Stimulated activated CD4-positive, alpha-beta T cell treated with anti-CD3 and anti-CD28 coated beads, Interleukin-4, amount 100 ng/mL, for 4 hours (primary cell): ENCODE measurements around the gene MGLL.

Source experiments
- DNase-seq, 2 experiments: peaks; one replicate each; pipeline ENCODE4 v3.0.0-alpha.2; 2020

The MGLL gene

DNA sequence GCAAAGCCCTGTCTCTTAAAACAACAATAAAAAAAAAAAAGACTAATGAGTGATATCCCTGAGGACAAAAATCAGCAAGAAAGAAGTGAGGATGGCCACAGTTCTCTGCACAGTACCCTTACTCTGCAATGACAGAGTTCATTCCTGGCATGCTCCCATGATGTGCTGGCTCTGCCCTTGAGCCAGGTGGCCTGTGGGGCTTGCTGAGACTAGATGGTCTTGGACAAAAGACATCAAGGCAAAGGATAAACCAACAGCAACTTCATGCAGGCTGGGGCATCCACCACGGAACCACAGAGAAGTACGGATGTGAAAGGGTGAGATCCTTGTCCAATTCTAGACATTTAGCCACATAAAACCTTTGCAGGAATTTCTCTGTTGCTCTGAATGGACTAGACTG lies 12.7 kb downstream of the MGLL start:
- no peak for DNase-seq

DNA sequence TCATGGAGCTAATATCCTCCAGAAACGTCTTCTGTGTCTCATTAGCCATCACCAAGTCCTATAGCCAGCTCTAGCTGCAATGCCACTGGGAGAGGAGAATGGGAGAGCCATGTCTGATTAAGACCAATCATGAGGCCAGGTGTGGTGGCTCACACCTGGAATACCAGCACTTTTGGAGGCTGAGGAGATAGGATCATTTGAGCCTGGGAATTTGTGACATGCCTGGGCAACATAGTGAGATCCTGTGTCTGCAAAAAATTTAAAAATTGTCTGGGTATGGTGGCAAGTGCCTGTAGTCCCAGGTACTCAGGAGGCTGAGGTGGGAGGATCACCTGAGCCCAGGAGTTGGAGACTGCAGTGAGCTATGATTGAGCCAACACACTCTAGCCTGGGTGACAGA lies 13.1 kb downstream of the MGLL start:
- DNase-seq = no peak

GRCh38 chr3:127808197-127808596 lies 14.1 kb downstream of the MGLL start:
- DNase-seq = no peak

- DNase-seq = no peak
Observed at GRCh38 chr3:127805026-127805753, 17.1 kb downstream of the MGLL start.

GRCh38 chr3:127804141-127804540 lies 18.2 kb downstream of the MGLL start:
- DNase-seq = no peak

DNA sequence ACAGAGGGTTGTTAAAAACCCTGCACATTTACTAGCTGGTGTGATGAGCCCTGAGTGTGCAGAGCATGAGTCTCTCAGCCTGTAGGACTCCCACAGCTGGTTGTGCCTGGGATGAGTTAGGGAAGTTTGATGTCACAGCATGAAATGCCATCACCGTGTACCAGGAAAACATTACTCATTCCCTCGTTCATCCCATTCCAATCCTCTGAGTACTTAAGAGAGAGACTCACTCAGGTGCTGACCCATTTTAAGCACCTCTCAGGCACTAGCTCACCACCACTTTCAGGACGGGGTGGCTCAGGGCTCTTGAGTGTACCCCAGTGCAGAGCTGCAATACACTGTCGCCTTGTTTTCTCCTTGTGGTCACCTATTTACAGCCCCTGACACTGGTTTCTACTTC lies 18.7 kb downstream of the MGLL start:
- DNase-seq = no peak

DNA sequence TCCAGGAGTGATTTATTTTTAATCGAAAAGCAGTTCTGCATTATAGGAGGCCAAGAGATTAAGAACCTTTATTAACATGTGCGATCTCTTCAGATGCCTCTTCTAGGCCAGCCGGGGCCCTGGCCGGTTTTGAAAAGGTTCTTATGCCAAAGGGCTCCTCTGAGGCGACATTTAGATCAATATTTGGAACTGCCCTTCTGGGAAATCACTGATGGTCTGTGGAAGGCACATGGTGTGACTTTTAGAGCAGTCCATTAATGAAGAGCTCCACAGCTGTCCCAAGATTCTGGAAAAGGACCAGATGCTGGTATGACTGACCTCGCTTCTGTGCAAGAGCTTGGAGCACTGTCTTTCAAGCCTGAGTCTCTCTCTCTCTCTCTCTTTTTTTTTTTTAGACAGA lies 19.7 kb downstream of the MGLL start:
- no peak for DNase-seq

- no peak for DNase-seq
Observed at GRCh38 chr3:127801731-127802313, 20.5 kb downstream of the MGLL start.

DNA sequence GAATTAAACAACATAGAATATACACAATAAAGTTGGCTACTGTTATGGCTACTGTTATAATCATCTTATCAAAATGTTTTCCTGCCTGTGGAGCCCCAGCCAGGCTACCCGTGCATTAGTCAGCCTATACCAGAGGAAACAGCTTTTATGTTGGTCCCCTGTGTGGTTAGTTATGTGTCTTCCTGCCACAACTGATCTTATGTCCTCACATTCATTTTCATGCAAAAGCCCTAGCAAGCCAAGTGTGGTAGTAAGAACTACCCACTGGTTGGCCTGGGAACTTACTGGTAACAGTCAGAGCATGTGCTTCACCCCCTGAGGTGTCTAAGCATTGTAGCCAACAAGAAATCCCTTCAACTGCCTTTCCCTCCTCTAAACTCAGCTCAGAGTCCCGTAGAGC lies 21.8 kb downstream of the MGLL start:
- DNase-seq = no peak

DNA sequence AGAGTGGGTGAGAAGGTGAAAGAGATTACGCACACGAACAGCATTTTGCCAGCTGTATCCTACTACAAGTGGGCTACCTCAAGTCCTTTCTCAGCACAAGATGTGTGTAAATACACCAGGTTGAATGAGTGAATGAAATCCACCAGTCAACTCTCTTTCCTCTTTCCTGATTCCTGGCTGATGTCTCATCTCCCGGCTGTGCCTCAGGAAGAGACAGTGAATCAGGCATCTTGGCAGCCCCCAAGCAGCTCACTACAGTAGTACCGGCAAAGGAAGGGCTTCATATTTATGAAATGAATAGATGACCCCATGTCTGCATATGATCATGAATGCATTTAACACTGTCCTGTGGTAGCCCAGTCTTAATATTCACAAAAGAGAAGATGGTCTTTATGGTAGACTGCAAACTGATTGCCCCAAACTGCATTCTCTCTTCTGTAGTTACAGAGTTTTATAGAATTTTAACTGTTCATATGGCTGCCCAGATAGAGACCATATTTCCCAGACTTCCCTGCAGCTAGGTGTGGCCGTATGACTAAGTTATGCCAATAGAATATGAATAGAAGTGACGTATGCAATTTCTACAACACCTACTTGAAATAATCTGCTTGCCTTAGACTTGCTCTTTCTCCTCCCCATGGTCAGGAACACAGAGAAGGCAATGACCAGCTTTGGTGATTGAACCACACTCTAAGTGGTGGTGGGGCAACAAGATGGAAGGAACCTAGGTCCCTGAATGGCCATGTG lies 22.7 kb downstream of the MGLL start:
- no peak for DNase-seq

DNA sequence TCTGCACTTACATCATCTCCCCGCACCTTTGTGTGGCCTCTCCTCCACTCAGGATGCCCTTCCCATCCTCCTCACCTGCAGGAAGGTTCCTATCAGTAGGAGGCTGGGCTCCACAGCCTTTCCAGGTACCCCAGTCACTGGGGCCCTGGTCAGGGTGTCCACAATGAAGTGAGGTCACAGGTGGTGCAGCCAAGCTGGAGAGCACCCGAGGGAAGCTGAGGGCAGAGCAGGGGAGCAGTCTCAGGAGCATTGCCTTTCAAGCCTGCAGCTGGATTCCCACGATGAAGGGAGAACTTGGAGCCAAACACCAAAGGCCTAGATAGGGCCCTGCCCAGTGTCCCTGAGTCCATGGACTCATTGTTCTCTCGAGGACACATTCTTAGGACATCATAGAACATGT lies 23.6 kb downstream of the MGLL start:
- DNase-seq = no peak

GRCh38 chr3:127796831-127797150 lies 25.5 kb downstream of the MGLL start:
- DNase-seq = no peak

DNA sequence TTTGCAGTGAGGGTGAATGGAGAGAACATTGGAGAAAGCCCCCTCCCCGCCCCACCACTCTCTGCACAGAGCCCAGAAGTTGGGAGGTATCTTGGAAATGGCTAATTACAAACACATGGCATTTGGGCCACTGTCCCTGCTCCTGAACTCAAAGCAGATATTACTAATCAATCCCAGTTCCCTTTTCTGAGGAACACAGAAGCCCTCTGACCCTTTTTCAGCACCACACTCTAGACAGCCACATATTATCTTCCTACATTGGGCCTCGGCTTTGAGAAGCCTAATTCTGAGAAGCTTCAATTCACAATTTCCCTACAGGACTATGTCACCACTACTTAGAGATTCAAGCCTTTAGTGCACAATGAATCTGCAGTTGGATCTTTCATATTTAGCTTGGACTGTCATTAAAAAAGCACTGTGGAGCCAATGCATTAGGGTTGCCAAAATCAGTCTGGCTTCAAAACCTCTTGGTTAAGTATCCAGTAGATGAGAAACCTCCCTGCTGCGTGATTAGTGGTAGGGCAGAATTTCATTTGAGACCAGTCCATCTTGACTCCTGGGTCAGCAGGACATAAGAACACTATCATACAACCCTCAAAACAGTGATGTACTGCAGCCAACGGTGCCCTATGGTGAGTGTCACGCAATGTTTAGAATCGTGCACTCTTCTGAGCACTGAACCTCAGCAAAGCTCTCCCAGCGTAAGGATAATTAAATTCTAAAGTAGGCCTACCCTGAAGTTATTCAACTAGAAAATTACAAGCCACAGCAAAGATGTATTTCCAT lies 26.1 kb downstream of the MGLL start:
- DNase-seq = no peak

DNA sequence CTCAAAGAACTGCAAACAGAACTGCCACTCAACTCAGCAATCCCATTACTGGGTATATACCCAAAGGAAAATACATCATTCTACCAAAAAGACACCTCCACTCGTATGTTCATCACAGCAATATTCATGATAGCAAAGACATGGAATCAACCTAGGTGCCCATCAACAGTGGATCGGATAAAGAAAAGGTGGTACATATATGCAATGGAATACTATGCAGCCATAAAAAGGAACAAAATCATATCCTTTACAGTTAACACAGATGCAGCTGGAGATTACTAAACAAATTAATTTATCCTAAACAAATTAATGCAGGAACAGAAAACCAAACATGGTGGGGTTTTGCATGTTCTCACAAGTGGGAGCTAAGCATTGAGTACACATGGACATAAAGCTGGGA lies 27.3 kb downstream of the MGLL start:
- no peak for DNase-seq

DNA sequence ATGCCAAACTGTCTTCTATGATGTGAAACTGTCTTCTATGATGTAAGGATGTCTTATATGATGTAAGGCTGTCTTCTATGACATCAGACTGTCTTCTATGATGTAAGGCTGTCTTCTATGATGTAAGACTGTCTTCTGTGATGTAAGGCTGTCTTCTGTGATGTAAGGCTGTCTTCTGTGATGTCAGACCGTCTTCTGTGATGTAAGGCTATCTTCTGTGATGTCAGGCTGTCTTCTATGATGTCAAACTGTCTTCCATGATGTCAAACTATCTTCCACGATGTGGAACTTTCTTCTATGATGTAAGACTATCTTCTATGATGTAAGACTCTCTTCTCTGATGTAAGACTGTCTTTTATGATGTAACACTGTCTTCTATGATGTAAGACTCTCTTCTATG lies 27.9 kb downstream of the MGLL start:
- no peak for DNase-seq

DNA sequence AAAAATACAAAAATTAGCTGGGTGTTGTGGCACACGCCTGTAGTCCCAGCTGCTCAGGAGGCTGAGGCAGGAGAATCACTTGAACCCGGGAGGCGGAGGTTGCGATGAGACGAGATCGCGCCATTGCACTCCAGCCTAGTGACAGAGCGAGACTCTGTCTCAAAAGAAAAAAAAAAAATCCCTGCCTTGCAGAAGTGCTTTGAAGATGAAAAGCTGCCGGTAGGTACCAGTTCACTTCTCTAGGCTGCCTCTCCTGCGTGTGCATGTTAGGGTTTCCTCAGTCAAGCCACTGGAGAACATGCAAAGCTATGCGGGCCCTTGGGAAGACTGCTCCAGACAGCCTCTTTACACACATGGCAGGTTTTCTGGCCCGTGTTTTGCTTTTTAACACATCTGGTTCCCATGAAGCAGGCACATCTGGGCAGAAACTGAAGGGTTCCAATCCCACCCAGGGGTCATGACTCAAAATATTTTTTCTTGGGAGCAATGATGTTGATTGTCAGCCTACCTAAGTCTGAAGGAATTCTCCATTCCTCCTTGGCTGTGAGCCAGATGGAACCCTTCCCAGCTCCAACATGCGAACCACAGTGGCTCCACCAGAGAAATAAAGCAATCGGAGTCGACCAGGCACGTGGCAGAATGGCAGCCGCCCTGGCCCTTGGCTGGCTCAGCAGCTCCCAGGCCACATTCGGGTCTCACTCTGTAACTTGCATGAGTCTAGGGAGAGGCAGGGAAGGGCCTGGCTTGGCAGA lies 29.6 kb downstream of the MGLL start:
- no peak for DNase-seq

DNA sequence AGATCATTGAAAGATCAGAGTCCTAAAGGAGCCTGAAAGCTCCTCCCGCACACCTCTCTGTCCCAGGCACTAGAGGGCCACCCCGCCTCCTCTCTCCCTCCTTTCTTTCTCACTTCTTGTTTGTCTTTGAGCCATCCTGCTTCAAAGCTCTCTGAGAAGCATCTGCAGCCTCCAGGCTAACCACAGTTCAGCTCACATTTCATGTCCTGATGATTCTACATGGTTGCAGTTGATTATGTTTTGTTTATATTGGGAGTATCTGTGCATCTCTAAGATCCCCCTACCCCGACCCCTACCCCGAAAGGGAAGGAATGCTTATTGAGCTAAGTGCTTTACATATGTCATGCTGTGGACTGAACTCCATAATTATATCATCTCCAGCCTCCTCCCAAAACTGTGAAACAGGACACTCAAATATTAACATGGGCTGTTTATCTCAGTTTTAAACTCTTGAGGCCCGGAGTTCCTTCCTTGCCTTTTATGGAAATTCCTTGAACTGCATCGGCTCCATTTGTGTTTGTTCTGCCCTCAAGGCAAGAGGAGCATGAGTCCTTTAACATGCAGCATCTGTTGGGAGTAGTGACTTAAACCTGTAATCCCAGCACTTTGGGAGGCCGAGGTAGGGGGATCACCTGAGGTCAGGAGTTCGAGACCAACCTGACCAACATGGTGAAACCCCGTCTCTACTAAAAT lies 30.9 kb downstream of the MGLL start:
- no peak for DNase-seq

DNA sequence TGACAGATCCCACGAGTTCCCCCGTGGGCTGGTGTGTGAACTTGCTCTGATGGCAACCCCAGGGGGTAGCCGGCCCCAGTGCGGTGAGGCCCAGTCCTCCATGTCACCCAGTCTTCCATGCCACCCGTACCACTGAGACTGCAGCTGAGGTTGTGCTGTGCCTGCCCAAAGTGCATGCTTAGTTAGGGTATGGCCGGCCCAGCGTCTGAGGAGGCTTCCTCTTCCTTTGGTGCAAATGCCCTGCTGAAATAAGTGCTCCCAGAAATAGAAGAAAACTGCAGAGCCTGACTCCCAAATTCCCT lies 31.5 kb downstream of the MGLL start:
- DNase-seq = no peak

DNA sequence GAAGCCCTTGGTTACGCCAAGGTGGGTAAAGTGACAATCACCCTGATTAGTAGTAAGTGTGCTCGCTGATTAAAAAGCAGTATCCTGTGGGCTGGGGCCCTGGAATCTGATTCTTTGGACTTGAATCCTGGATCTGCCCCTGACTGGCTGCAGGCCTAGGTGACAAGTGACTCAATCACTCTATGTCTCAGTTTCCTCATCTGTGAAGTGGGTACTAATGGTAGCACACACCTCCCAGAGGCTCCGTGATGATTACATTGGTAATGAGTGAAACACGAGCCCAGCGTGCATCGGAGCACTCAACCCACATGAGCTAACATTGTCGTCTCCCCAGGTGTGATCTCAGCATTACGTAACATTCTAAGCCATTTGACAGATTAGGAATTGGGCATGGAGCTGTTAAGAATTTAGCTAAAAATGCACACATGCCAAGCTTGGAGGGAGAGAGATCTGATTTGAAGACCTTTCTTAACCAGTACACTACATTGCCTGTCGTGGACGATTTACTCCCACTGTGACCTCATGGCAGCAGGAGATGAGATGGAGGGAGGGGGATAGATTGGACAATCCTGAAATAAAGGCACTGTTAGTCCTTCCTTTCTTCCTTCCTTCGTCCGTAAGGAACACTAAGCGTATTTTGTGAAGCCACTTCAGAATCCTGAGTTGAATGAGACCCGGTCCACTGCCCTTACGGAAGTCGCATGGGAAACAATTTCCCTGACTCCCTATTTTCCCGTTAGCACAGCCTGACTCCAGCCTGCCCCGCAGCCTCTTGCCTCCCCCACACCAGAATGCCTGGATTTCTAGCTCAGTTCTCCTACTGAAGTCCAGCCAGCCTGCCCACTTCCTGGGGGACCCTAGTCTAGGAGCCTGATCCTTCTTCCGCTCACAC lies 32.1 kb downstream of the MGLL start:
- DNase-seq = no peak

GRCh38 chr3:127789051-127789450 lies 33.3 kb downstream of the MGLL start:
- no peak for DNase-seq

DNA sequence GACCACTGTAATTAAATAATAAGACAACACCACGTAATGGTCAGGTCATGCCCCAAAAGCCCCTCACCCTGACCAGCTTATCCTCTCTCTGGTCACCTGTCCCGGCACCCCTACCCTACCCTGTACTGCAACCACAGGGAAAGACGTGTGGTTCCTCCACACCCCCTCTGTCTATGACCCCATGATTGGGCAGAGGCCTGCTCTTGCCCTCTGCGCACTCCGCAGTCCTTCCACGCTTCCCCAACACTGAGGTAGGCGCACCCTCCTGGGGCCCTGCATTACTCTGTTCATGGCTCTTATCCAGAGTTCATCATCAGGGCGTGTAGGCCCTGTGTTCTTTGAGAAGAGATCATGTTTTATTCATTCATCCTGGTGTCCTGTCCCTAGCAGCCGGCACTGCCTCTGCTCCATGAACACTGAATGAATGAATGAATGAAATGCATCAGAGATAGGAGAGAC lies 33.8 kb downstream of the MGLL start:
- DNase-seq = no peak
